HG02981 (cell line): ENCODE data around the gene MORN1.
"Not testable (repeated sequence)": the region's sequence is repeated elsewhere in the genome, so short reads cannot be mapped to it uniquely, and the experiment has no call there.

ENCODE experiments used
- ATAC-seq: cut with Tn5 transposase; IDR thresholded peaks from one replicate; pipeline ENCODE4 v1.9.1; 2021; ENCODE audit warnings: mild to moderate bottlenecking, moderate library complexity; ENCODE audit not compliant: unreplicated experiment

MORN1 gene

GRCh38 chr1:2341706-2342383 lies 49.5 kb downstream of the MORN1 start:
- no peak for ATAC-seq

GRCh38 chr1:2340918-2341254 lies 50.5 kb downstream of the MORN1 start:
- no peak for ATAC-seq

- no peak for ATAC-seq
Observed at GRCh38 chr1:2340086-2340917, 51.1 kb downstream of the MORN1 start.

DNA sequence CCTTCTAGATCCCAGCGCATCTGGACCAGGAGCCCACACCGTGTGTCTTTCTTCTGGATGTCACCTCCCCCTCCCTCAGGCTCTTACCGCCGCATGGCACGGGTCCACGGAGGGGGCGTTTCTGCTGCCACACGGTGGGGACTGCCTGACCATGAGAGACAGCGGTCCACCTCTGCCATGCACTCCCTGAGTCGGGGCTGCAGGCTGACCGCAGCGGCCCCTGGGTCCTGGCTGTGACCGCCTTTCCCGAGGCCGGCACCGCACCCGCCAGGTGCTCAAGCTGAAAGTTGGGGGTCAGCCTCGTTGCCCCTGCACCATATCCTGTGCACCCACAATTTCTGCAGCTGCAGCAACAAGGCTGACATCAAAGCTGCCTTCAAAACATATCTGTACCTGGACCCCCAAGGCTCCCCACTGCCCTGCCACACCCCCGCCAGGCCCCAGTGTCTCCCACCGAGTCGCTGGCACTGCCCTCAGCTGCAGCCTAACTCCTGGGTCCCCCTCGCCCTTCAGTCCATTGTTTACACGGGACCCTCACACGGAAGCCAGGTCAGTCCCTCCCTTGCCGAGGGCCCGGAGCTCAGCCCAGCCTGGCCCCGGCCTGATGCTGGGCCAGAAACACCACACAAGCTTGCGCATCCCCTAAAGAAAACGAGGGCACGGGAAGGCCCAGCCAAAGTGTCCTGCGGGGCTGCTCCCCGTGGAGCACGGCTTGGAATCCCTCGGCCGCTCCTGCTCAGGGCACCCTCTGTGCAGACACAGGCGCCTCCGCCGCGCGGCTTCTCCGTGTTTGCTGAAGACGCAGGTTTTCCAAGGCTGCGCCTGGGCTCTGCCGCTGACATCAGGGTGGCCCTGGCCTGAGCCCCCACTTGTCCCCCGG lies 51.9 kb downstream of the MORN1 start:
- no peak for ATAC-seq

DNA sequence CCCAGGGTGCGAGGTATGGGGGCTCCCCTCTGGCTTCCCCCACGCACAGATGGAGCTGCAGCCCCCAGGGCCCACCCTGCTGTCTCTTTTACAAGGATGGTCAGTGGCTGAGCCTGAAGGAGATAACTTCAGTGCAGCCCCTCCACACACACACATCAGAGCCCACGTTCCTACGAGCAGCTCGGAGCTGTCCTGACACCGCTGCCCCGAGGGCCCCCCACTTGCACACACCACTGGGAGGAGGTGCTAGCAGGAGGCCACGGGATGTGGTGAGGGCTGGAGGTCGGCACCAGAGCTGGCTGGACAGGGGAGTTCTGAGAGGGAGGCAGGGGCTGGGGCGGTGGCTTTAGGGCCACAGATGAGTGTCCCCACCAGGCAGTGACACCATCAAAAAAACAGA lies 53.9 kb downstream of the MORN1 start:
- ATAC-seq: no peak

GRCh38 chr1:2337081-2337480 lies 54.3 kb downstream of the MORN1 start:
- no peak for ATAC-seq

DNA sequence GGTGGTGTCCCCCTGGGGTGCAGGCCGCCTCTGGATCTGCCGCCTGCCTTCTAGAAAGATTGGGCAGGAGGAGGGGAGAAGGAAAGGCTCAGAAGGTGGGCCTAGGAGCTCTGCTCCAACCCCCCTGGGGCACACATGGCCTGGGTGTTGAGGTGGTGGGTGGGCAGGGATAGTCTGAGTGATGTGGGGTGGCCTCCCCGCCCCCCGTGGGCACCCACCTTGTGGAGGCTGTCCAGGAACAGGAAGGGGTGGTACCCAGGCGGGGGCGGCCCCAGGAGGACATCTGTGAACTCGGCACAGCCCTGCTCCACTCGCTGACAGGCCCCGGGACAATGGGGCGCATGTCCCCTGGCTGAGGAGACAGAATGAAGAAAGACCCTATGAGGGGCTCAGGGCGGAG lies 54.9 kb downstream of the MORN1 start:
- no peak for ATAC-seq

- no peak for ATAC-seq
Observed at GRCh38 chr1:2335721-2336455, 55.5 kb downstream of the MORN1 start.

- ATAC-seq: no peak
Observed at GRCh38 chr1:2334883-2335534, 56.3 kb downstream of the MORN1 start.

DNA sequence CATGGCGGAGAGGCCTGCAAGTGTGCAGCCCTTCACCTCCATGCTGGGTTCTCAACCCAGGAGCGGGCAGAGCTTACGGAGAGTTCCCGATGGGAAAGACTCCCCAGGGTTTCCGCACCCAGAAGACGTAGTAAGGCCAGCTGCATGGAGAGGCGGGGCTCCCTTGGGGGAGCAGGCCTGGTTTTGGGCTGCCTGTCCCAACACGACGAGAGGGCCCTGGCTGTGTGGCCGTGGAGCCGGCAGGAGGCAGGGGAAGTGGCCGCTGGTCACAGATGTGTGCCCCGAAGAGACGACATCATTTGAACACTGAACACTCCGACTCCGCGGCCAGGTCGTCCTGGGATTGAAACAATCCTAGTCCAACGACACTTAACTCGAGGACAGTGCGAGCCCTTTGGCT lies 57.0 kb downstream of the MORN1 start:
- ATAC-seq: no peak

DNA sequence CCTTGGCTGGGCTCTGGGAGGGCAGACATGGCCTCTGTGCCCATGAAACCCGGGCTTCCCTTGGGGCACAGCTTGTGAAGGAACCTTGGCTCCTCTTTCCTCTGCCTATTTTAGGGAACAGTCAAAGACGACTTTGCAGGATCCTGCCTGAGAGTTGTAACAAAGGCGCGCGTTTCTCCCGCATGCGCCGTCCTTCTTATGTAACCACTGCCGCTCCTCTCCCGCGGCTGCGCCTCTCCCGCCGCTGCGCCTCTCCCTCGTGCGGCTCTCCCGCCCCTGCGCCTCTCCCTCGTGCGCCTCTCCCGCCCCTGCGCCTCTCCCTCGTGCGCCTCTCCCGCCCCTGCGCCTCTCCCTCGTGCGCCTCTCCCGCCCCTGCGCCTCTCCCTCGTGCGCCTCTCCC lies 59.8 kb downstream of the MORN1 start:
- ATAC-seq: not testable (repeated sequence)

- no peak for ATAC-seq
Observed at GRCh38 chr1:2331200-2331544, 60.2 kb downstream of the MORN1 start.

- no peak for ATAC-seq
Observed at GRCh38 chr1:2330519-2331199, 60.7 kb downstream of the MORN1 start.

DNA sequence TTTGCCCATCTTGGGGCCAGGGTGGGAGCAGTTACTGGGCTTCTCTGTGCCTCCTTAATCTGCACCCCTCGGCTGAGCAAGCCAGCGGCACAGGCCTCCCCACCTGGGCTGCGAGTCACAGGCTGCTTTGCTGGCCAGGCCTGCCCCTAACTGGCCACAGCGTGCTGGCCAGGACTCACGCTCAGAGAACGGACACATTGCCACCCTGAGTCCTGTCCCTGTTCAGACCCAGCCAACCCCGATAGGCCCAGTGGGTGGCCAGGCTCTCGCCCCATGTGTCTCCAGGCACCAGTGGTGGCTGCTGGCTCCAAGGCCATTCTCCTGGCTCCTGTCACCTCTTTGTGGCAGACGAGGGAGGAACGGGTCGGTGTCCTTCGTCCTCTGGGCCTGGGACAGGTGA lies 61.3 kb downstream of the MORN1 start:
- no peak for ATAC-seq

DNA sequence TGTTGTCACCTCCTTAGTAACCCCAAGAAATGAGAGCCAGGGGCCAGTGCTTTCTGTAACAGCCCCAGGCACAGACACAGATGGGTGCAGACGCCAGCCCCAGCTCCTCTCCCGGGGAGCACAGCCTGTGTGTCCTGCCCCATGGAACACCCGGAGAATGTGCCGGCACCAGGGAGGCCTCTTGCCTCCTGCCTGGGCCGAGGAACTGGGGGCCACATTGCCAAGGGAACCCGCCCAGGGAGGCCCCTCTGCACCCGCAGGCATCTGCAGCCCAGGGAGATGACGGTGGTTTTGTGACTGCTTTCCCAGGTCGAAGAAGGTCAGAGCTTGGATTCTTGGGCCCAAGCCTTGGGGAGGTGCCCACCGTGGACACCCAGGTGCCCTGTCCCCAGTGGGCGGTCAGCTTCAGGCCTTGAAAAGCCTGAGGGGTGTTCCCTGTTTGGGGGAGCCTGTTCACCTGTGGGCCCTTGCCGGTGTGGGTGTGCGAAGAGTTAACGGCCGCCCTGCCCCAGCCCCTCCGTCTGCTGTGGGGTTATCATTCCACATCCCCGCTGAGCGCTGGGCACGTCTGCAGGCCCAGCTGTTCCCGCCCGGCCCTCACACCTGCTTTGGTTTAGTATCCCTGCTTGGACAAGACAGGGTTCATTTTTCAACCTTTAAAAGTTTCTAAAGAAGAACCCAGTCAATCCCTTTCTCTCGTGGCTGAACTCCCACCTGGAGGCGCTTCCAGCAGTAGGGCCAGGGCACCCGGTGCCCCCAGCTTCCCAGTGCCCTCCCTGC lies 62.5 kb downstream of the MORN1 start:
- ATAC-seq: no peak

DNA sequence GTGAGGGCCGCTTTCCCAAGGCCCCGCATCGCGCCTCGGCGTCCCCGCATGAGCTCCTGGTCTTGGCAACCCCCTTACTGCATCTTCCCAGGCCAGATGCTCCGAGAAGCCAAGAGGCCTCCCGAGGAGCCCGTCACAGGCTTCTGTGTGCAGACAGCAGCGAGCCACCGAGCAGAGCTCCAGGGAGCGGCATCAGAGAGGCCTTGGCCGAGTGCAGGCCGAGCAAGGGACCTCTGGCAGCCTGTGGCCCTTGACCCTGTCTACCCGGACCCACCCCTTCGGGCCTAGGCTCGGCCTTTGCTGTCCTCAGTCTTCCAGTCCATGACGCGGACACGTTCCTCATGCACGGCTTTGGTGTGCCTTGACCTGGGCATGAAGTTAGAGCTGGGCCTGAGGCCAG lies 63.5 kb downstream of the MORN1 start:
- no peak for ATAC-seq

GRCh38 chr1:2327162-2327561 lies 64.2 kb downstream of the MORN1 start:
- ATAC-seq: not testable (repeated sequence)

GRCh38 chr1:2326524-2326923 lies 64.8 kb downstream of the MORN1 start:
- no peak for ATAC-seq
